Purkinje cell (primary cell): ENCODE results near the gene MDN1. TPM values are rescaled to one million over a fixed set of nuclear protein-coding genes. Genes with fewer than 3 reads are reported as not detected.

ENCODE experiments used
- polyA plus RNA-seq: library from polyadenylated mRNA; unstranded; fragments of >200 nt; fragmentation: Nextera tagmentation; gene quantifications from 2 replicates; pipeline ENCODE4 v1.2.1, GENCODE V29; 2014

MDN1 gene, protein sequence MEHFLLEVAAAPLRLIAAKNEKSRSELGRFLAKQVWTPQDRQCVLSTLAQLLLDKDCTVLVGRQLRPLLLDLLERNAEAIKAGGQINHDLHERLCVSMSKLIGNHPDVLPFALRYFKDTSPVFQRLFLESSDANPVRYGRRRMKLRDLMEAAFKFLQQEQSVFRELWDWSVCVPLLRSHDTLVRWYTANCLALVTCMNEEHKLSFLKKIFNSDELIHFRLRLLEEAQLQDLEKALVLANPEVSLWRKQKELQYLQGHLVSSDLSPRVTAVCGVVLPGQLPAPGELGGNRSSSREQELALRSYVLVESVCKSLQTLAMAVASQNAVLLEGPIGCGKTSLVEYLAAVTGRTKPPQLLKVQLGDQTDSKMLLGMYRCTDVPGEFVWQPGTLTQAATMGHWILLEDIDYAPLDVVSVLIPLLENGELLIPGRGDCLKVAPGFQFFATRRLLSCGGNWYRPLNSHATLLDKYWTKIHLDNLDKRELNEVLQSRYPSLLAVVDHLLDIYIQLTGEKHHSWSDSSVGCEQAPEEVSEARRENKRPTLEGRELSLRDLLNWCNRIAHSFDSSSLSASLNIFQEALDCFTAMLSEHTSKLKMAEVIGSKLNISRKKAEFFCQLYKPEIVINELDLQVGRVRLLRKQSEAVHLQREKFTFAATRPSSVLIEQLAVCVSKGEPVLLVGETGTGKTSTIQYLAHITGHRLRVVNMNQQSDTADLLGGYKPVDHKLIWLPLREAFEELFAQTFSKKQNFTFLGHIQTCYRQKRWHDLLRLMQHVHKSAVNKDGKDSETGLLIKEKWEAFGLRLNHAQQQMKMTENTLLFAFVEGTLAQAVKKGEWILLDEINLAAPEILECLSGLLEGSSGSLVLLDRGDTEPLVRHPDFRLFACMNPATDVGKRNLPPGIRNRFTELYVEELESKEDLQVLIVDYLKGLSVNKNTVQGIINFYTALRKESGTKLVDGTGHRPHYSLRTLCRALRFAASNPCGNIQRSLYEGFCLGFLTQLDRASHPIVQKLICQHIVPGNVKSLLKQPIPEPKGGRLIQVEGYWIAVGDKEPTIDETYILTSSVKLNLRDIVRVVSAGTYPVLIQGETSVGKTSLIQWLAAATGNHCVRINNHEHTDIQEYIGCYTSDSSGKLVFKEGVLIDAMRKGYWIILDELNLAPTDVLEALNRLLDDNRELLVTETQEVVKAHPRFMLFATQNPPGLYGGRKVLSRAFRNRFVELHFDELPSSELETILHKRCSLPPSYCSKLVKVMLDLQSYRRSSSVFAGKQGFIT (N-terminal part only)
- polyA plus RNA-seq, result 18.9 and 24.3 TPM in 2 replicates

DNA sequence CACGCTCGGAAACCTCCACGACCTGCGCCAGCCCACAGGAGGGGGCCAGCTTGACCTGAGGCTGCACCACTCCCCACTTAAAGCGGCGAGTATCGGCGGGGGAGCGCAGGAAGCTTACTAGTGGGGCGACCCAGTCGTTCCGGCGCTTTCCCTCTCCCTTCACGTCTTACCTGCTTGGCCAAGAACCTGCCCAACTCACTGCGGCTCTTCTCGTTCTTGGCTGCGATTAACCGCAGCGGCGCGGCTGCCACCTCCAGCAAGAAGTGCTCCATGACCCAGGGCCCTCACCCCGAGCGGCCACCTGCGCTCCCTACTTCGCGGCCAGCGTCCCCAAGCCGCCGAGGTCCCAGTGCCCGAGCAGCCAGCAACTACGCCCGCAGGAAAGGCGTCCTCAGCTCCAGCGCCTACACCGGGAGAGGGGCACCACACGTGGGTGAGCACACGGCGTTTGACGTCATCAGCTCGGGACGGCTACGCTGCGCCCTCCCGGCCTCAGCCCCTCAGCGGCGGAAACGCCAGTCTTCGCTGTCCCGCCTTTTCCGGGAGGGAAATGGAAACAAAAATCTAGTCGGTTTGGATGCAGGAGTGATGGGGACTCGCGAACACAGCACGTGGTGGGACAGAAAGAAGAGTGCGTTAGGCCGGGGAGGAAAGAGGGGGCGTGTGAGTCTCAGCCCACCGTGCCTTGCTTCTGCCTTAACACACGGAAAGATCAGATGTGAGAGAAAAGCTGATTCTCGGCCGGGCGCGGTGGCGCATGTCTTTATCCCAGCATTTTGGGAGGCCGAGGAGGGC, at the start of gene MDN1:
Gene MDN1 (minus strand): TSS at position 459 of the 795 bp plus-strand sequence. CDS start 187 bp downstream, at position 272.

DNA sequence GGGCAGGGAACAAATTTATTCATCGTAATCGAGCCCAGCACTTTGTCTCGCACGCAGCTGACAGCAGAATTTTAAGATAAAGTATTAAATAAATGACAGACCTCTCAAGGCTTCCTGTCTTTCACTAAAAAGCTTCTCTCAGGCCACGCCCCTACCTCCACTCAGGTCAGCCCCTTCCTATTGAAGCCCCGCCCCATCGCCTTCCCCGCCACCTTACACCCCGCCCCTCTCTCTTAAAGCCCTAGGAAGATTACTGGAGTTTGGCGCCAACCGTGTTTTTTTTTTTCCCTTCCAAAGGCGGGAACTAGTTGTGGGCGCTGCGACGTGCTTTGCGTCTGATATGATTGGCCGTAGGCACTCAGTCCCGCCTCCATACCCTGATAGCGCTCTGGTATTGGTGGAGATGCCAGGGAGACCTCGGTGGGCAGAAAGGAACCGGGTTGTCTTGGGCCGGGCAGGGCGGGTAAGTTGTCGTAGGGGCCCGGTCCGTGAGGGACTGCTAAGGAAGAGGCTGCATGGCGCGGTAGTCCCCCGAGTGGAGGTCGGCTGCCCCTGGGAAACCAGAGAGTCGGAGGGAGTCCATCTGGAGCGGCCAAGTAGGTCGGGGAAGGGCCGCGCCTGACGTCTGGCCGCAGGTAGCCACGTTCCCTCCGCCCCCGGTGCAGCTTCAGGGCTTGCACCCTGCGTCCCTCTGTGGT, 10.0 kb upstream of the MDN1 start, which contains the start of gene CASP8AP2:
Gene CASP8AP2 (plus strand): TSS at position 409 of the 698 bp plus-strand sequence.

DNA sequence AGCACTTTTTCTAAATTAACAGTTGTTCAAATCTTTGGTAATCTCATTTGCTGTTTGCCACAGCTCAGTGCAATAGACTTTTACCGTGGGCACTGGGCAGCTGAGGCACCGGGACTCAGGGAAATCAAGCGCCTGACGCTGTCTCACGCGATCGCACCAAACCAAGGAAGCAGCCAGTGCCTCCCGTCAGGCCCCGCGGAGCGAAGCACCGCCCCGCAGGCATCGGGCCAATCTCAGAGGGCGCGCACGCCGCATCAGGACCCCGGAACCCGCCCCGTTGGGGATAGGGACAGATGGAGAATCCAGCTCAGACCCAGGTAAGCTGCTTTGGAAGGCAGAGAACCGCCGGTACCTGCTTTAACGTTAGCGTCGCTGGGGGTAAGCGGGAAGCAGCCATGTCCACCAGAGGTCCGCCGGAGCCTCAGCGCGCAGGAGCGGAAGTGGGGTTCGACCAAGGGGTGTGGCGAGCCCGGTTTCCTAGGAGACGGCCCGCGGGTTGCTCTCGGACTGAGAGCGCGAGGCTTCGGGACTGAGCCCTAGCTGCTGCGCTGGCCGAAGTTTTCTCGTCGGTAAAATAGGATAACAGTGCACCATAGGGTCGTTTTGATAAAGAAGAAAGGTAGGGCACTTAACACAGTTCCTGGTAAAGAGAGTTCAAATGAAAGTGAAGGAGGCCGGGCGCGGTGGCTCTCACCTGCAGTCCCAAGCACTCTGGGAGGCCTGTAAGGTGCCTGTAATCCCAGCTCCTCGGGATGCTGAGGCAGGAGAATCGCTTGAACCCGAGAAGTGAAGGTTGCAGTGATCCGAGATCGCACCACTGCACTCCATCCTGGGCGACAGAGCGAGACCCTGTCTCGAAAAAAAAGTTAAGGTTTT, 181.0 kb downstream of the MDN1 start, which contains the start of gene LYRM2:
Gene LYRM2 (minus strand): TSS at position 428 of the 876 bp plus-strand sequence. CDS start 31 bp downstream, at position 397.

Other genes starting within 250 kb of the MDN1 start
- 121 and 136 TPM in 2 replicates for gene LYRM2, start 181.0 kb downstream of the MDN1 start, polyA plus RNA-seq
- gene CASP8AP2, start 10.1 kb upstream of the MDN1 start, polyA plus RNA-seq, result 18.9 and 24.4 TPM in 2 replicates
- gene GJA10, start 74.7 kb upstream of the MDN1 start, polyA plus RNA-seq, result not detected in 2 replicates